Smooth muscle cell of the brain vasculature (primary cell): ENCODE results near the gene TNFAIP2.

Source experiments
- DNase-seq: peaks from one replicate; pipeline ENCODE4 v3.0.0-alpha.2; 2012; ENCODE audit warnings: low read depth, low spot score

The TNFAIP2 gene

DNA sequence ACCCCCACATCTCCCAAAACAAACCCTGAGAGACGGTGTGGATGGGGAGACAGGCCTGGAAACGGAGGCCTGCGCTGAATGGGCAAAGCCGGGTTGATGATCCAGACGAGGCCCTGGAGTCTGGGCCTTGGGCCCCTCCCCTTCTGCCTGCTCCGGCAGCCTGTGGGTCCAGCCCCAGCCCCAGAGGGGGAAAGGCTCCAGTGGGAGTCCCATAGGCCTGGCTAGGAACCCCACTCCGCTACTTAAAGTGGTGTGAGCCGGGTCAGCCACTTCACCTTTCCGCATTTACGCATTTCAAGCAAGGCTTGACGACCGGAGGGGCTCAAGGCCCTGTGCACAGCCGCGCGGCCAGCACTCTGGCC, 695 bp upstream of the TNFAIP2 start:
- DNase-seq = no peak

DNA sequence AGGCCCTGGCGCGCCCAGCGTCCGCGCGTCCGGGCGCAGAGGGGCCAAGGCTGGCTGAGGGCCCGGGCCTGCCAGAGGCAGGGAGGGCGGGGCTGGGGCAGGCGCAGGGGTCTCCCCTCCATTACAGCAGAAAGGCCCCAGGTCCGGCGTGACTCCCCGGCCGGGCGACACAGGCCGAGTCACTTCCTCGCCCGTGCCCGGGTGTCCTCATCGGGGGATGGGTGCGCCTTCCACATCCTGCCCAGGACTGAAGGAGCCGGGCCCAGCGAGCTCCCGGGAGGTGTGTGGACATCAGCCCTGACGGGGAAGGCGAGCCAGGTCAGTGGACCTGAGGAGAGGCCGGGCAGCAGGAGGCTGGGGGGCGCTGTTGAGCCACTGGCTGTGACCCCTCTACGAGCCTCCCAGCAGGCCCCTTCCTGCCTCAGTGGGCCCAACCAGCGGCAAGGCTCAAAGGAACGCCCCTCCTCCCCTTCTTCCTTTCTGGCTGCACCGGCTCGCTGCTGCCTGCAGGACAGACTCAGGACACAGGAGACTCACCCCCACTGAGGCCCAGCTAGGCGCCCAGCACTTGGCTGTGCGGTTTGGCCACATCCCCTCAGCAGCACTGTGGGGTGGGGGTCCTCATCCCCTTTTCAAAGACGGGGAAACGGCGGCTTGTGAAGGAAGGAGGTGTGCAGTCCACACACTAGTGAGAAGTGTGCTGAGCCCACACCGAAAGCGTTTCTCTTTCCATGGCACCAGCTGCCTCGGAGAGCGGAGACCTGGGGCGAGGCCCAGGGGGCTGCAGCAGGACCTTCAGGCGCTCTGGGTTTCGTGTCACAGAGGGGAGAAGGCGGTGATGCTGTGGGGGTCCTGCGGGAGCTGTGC, 606 bp downstream of the TNFAIP2 start:
- DNase-seq = no peak

DNA sequence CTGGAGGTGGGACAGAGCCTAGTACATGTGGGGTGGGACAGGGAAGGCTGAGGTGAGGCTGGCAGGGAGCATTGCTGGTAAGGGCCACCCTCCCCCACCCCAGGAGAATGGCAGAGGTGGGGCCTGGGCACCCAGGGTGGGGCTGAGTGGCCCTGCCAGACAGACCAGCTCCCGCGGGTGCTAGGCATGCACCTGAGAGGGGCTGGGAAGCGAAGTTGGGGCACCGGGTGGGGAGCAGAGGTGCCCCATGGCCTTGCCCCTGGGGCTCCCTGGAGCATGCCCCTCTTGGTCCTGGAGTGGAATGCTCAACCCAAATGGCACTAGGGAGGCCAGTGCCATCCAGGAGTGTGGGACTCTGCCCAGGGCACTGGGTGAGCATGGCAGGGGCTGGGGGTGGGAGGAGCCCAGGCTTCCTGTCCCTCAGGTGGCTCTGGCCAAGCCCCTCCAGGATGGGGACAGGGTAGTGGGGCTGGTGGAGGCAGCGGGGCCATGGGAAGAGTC, 1.3 kb downstream of the TNFAIP2 start:
- DNase-seq = no peak

GRCh38 chr14:103125098-103126070, 2.1 kb downstream of the TNFAIP2 start:
- DNase-seq = no peak

- no peak for DNase-seq
These were observed 3.0 kb downstream of the TNFAIP2 start for GRCh38 chr14:103126088-103126872.

DNA sequence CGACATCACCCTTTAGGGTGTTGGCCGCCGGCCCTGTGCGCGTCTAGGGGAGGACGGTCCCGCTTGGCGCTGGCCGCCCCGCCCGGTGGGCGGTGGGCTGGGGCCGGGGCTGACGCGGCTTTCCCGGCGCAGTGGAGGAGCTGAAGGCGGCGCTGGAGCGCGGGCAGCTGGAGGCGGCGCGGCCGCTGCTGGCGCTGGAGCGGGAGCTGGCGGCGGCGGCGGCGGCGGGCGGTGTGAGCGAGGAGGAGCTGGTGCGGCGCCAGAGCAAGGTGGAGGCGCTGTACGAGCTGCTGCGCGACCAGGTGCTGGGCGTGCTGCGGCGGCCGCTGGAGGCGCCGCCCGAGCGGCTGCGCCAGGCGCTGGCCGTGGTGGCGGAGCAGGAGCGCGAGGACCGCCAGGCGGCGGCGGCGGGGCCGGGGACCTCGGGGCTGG, 3.6 kb downstream of the TNFAIP2 start:
- DNase-seq = no peak

GRCh38 chr14:103127356-103127755, 4.1 kb downstream of the TNFAIP2 start:
- no peak for DNase-seq

DNA sequence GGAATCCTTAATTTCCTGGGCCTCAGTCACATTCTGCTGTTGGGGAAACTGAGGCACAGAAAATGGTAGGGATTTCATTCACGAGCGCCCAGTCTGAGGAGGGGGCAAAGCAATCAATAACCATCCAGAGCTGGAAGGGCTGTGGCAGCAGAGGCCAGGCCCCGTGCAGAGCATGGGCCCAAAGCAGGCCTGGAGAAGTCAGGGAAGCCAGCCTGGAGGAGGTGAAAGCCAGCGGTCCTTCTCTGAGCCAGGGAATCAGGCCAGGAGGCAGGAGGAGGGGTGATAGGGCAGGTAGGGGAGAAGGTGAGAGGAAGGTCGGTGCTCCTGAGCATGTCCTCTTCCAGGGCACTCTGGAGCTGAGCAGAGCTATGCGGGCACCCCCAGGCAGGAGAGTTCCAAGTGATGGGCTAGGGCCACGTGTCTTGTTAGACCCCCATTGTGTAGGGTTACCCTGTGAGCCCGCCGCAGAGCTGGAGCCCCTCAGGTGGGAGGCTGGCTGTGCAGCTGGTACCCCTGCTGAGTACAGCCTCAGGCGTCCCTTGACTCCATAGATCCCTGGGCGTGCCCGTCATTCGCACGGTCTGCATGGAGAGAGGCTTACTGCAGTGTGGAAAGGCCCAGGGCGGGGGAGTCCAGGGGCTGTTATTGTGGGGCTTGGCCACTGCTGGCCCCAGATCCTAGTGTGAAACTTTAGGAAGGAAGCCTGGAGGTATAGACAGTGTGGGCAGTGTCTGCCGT, 4.8 kb downstream of the TNFAIP2 start:
- DNase-seq = no peak

DNA sequence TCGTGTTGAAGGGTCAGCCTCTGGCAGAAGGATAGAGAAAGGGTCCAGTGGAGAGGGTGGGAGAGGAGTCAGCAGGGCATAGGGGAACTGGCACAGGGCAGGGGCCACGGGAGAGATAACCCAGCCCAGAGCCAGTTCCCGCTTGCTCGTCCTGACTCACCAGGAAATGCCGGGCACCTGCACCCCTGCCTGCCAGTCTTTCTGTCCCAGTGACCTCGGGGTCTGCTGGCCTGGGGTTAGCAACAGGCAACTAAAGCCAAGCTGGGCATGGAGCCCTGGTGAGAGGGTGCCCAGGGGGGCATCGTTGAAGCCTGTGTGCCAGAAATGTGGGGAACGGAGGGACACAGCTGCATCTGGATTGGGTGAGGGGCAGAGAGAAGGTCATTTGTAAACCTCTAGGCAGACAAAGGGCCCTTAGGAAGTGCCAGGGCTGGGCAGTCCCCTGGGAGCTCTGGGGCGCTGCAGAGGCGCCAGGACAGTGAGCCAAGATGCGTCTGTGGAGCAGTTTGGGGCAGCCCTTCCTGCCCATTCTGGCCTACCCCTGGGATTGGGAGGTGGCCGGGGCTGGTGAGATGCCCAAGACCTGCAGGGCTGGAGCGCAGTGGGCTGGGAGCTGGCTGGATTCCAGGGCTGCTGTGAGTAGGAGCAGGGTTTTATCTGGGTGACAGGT, 5.5 kb downstream of the TNFAIP2 start:
- no peak for DNase-seq

GRCh38 chr14:103129301-103130016, 6.2 kb downstream of the TNFAIP2 start:
- no peak for DNase-seq

GRCh38 chr14:103130017-103130764, 6.9 kb downstream of the TNFAIP2 start:
- no peak for DNase-seq

- DNase-seq = peak; percentile 51
These were observed 7.7 kb downstream of the TNFAIP2 start for GRCh38 chr14:103130965-103131364.

DNA sequence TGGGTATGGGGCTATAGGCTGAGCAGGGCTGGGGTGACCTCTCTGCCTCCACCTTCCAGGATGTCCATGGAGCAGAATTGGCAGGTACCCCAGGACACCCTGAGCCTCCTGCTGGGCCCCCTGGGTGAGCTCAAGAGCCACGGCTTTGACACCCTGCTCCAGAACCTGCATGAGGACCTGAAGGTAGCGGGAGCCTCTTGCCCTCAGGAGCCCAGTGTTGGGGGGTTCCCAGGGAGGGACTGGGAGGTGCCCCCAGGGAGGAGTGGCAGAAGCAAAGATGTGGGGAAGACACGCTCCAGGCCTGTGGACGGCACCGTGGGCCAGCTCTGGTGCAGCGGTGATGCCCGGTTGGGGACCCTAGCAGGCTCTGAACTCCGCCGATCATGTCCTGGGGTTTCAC, 8.3 kb downstream of the TNFAIP2 start:
- no peak for DNase-seq

- DNase-seq = peak; percentile 55
These were observed 9.3 kb downstream of the TNFAIP2 start for GRCh38 chr14:103132381-103133209.

GRCh38 chr14:103133210-103134140, 10.2 kb downstream of the TNFAIP2 start:
- DNase-seq = no peak

- DNase-seq = no peak
These were observed 11.1 kb downstream of the TNFAIP2 start for GRCh38 chr14:103134405-103134804.

DNA sequence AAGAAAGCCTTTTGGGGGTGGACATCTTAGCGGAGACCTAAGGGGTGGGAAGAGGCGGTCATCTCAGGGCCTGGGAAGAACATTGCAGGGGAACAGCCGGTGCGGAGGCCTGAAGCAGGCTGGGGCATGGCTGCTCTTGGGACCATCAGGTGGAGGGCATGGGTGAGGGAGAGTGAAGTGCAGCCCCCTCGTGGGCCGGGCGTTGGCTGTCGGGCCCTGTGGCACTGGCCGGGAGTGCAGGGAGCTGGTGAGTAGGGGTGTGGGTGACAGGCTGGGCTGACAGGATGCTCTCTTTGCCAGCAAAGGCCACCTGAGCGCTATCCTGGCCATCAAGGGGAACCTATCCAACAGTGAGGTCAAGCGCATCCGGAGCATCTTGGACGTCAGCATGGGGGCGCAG, 11.7 kb downstream of the TNFAIP2 start:
- DNase-seq = no peak
